HL-60 (cell line): ENCODE data around the gene THRB.

Experiments used
- DNase-seq, 2 experiments: peaks; one replicate each; pipeline ENCODE4 v3.0.0-alpha.2; 2010 to 2020; ENCODE audit warnings: low read depth in 1 of 2, low spot score in 1 of 2
- H3K27ac ChIP-seq: fragments of 250-450 bp; sonication (Bioruptor Pico); replicated peaks from 2 replicates; pipeline ENCODE4 v1.5.1; 2020; ENCODE audit warnings: mild to moderate bottlenecking, moderate library complexity
- H3K27me3 ChIP-seq: fragments of 250-450 bp; sonication (Bioruptor Pico); 2 replicates; pipeline ENCODE4 v1.5.1; 2021; ENCODE audit warnings: mild to moderate bottlenecking, moderate library complexity; ENCODE audit not compliant: insufficient read depth, poor library complexity, severe bottlenecking
- H3K4me3 ChIP-seq: replicated peaks from 2 replicates; pipeline ENCODE4 v1.5.1; 2011; ENCODE audit warnings: mild to moderate bottlenecking, control low read depth, low read length; ENCODE audit not compliant: insufficient read depth
- GABPA ChIP-seq: IDR thresholded peaks from 2 replicates; pipeline ENCODE4 v1.6.1; 2012; ENCODE audit warnings: low read depth
- POLR2AphosphoS5 ChIP-seq: IDR thresholded peaks from 2 replicates; pipeline ENCODE4 v1.6.1; 2012; ENCODE audit warnings: low read depth
- SPI1 ChIP-seq: IDR thresholded peaks from 2 replicates; pipeline ENCODE4 v1.6.1; 2012; ENCODE audit warnings: low read depth, mild to moderate bottlenecking, borderline replicate concordance
- TF ChIP-seq, protein P1 (sequence below): IDR thresholded peaks from one replicate; pipeline ENCODE4 v1.5.1; 2011; ENCODE audit warnings: low read length, control low read depth, inconsistent platforms; ENCODE audit not compliant: insufficient read depth
- TF ChIP-seq, protein P2 (sequence below): IDR thresholded peaks from 2 replicates; pipeline ENCODE4 v1.6.1; 2012; ENCODE audit warnings: low read depth; ENCODE audit not compliant: insufficient replicate concordance

The THRB gene

GRCh38 chr3:24235121-24235520 is 259.5 kb downstream of the THRB start:
- no peak overlapping the region for H3K4me3 ChIP-seq
- no peak for TF ChIP-seq POLR2AphosphoS5
- TF ChIP-seq SPI1, result no peak
- TF ChIP-seq, protein P1, sequence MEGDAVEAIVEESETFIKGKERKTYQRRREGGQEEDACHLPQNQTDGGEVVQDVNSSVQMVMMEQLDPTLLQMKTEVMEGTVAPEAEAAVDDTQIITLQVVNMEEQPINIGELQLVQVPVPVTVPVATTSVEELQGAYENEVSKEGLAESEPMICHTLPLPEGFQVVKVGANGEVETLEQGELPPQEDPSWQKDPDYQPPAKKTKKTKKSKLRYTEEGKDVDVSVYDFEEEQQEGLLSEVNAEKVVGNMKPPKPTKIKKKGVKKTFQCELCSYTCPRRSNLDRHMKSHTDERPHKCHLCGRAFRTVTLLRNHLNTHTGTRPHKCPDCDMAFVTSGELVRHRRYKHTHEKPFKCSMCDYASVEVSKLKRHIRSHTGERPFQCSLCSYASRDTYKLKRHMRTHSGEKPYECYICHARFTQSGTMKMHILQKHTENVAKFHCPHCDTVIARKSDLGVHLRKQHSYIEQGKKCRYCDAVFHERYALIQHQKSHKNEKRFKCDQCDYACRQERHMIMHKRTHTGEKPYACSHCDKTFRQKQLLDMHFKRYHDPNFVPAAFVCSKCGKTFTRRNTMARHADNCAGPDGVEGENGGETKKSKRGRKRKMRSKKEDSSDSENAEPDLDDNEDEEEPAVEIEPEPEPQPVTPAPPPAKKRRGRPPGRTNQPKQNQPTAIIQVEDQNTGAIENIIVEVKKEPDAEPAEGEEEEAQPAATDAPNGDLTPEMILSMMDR, result no peak
- TF ChIP-seq, protein P2, sequence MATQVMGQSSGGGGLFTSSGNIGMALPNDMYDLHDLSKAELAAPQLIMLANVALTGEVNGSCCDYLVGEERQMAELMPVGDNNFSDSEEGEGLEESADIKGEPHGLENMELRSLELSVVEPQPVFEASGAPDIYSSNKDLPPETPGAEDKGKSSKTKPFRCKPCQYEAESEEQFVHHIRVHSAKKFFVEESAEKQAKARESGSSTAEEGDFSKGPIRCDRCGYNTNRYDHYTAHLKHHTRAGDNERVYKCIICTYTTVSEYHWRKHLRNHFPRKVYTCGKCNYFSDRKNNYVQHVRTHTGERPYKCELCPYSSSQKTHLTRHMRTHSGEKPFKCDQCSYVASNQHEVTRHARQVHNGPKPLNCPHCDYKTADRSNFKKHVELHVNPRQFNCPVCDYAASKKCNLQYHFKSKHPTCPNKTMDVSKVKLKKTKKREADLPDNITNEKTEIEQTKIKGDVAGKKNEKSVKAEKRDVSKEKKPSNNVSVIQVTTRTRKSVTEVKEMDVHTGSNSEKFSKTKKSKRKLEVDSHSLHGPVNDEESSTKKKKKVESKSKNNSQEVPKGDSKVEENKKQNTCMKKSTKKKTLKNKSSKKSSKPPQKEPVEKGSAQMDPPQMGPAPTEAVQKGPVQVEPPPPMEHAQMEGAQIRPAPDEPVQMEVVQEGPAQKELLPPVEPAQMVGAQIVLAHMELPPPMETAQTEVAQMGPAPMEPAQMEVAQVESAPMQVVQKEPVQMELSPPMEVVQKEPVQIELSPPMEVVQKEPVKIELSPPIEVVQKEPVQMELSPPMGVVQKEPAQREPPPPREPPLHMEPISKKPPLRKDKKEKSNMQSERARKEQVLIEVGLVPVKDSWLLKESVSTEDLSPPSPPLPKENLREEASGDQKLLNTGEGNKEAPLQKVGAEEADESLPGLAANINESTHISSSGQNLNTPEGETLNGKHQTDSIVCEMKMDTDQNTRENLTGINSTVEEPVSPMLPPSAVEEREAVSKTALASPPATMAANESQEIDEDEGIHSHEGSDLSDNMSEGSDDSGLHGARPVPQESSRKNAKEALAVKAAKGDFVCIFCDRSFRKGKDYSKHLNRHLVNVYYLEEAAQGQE, result no peak
- no peak for TF ChIP-seq GABPA

DNA sequence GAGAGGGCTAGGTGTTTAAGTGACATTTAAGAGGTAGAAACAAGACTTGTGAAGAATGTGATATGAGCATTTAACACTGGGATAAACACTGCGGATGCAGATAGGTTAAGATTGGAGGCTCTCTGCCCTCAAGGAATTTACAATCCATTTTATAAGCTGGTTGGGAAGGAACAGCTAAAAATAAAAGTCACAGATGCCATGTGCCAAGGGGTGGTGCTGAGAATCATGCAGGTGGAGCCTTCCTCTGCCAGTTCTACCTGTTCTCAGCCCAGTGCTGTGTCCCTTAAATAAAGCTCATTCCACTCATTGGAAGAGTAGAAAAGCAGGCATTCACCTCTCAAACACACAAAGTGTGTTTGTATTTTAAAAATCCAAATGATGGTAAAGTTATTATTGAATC is 261.9 kb downstream of the THRB start:
- H3K27me3 ChIP-seq, result no peaks in the 10 kb centered on the region
- H3K4me3 ChIP-seq, result no peak overlapping the region
- TF ChIP-seq, protein P1, result no peak
- TF ChIP-seq POLR2AphosphoS5, result no peak
- no peak for DNase-seq
- no peak overlapping the region for H3K27ac ChIP-seq

More at GRCh38 chr3:24235121-24235520, 259.5 kb downstream of the THRB start:
- no peak overlapping the region for H3K27ac ChIP-seq
- DNase-seq, result no peak
- no peaks in the 10 kb centered on the region for H3K27me3 ChIP-seq

- Histone ChIP-seq H3K27ac (no peak overlapping the region), H3K27me3 (no peaks in the 10 kb centered on the region), H3K4me3 (no peak overlapping the region)
- DNase-seq, result no peak
- TF ChIP-seq GABPA, result no peak
- TF ChIP-seq SPI1, result no peak
- TF ChIP-seq, protein P1, result no peak
- TF ChIP-seq POLR2AphosphoS5, result no peak
- TF ChIP-seq, protein P2, result no peak
Measured at GRCh38 chr3:24229468-24230221, 265.0 kb downstream of the THRB start.

DNA sequence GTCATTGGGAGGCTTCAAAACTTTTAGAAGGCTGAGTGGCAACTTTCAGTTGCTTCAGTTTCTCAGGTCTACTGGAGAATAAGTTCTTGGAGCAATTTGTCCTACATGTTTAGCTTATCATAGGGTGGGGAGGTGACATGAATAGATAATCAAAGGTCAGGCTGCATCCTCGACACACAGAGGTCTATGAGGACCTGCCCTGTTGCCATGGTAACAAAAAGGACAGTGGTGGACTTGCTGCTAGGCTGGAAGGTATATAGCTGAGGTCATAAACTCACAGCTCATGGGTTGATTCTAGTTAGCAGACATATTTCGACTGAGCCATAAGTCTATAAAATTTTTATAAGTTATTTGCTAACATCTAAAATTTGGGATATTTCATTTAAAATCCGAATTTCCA is 267.0 kb downstream of the THRB start:
- DNase-seq, result no peak
- H3K27me3 ChIP-seq, result no peaks in the 10 kb centered on the region
- no peak overlapping the region for H3K27ac ChIP-seq
- no peak overlapping the region for H3K4me3 ChIP-seq
- TF ChIP-seq, protein P1, result no peak
- TF ChIP-seq, protein P2, result no peak
- TF ChIP-seq POLR2AphosphoS5 (no peak), GABPA (no peak), SPI1 (no peak)
